Stimulated activated CD8-positive, alpha-beta memory T cell treated with anti-CD3 and anti-CD28 coated beads, Interleukin-7, amount 100 ng/mL, for 4 hours (primary cell): ENCODE measurements around the gene NODAL.
"Not testable (repeated sequence)": the region's sequence is repeated elsewhere in the genome, so short reads cannot be mapped to it uniquely, and the experiment has no call there.

Experiments used
- DNase-seq, 2 donors: peaks; one replicate each; pipeline ENCODE4 v3.0.0-alpha.2; 2020; ENCODE audit warnings: low read depth in 2 of 2

The NODAL gene

GRCh38 chr10:70441161-70441894 is at the start of gene NODAL:
TSS of gene NODAL (minus strand) at chr10:70441681. CDS start at chr10:70441667, 14 bp downstream.
- no peak for DNase-seq

DNA sequence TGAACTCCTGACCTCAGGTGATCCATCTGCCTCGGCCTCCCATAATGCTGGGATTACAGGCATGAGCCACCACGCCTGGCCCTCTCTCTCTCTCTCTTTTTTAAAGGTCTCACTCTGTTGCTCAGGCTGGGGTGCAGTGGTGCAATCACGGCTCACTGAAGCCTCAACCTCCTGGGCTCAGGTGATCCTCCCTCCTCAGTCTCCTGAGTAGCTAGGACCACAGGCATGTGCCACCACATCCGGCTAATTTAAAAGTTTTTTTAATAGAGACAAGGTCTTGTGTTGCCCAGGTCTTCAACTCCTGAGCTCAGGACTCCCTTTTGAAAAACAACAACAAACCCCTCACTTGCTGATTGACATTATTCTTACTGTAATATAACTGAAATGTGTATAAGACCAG is 48.7 kb upstream of the NODAL start:
- DNase-seq: no peak

DNA sequence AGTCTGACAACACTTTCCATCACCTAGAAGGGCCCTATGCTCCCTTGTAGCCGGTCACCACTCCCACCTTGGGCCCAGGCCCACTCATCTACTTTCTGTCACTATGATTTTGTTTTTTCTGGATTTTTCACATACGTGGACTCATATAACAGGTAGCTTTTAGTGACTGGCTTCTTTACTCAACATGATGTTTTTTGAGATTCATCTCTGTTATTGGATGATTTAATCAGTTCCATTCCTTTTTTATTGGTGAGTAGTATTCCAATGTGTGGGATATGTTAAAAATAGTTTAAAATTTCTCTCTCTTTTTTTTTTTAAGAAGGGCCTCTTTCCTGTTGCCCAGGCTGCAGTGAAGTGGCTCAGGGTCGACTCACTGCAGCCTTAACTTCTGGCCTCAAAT is 46.3 kb upstream of the NODAL start:
- DNase-seq: no peak

- DNase-seq: not testable (repeated sequence)
Measured at GRCh38 chr10:70483872-70484271, 42.4 kb upstream of the NODAL start.

DNA sequence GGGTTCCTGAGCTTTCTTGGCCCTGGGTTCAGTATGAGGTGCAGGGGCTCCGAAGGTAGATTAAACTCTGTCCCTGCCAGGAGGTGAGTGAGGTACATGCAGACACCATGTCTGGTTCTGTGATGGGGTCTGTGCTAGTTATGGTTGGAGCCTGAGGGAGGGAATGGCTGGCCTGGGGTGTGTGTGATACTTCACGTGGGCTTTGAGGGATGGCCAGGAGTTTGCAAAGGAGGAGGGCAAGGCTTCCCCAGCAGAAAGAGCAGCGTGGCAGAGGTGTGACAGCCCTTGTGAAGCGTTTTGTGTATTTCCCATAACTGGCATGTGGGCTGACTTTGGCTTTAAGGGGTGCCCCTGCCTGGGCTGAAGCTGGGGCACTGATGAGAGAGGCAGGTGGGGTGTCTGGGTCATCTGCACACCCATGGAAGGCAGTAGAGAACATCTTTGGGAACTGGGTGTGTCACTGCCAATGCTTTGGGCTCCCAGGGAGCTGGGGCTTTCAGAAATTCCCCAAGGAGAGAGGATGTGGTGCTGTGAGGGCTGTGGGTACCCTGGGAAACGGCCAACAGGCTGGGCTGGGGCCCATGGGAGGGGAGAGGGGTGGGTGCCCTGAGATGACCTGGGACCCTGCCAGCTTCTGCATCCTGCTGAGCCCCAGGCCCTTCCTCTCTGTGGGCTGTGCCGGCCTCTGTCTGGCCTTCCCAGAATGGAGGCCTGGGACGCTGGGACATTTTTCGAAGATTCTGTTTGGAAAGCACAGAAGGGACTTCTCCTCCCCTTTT is 41.7 kb upstream of the NODAL start:
- no peak for DNase-seq

DNA sequence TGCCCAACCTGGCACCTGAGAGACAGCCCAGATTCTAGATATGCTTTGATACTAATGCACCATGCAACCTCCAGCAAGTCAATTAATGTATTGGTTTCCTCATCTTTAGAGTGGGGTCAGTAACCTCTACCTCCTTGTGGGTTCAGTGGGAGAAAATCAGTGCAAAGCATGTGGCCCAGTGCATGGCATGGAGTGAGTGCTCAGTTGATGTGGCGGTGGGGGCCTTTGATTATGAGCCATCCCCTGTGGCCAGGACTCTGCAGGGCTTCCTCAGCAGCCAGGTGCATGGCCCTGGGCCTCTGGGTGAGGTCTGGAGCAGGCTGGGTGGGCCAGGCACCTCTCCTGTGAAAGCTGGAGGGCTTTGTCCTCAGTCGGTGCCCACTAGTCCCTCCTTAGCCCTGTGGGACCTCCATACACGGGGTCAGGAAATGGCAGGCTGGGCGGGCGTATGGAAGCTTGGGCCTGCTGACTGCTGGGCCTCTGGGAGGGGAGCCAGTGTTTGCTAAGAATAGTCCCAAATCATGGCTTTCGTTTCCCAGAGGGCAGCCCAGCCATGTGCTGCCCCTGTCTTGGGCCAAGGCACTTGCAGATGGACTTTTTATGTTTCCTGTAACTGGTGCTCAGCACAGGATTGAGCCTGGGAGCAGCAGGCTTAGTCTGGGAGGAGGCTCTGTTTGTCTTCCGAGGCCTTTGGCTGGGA is 40.5 kb upstream of the NODAL start:
- DNase-seq: no peak

- DNase-seq: no peak
Measured at GRCh38 chr10:70481105-70481504, 39.6 kb upstream of the NODAL start.

- DNase-seq: no peak
Measured at GRCh38 chr10:70480239-70480861, 38.9 kb upstream of the NODAL start.

DNA sequence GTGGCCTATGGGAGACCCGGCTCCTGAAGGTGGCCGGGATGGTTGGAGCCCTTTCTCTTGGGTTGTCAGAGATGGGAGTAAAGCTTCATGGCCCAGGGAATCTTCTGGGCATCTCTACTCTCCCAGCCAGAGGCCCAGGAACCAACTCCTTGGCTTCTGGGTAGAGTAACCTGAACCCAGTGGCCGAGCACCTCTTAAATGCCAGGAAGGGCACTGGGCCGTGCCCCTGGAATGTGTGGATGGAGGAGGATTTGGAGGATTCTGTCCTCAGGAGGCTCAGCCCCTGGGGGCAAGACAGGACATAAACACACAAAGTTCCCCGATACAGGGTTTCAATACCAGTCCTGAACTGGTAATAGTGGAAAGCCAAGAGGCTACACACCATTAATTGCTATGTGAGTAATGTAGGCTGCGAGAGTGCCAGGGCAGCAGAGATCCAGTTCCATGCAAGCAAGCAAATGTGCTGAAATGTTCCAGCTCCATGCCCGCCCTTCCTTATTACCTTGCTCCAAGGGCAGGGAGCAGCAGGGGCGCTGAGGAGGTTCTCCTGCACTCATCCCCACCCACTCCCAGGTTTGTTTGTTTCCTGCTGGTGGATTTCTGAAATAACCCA is 38.3 kb upstream of the NODAL start:
- DNase-seq: no peak

DNA sequence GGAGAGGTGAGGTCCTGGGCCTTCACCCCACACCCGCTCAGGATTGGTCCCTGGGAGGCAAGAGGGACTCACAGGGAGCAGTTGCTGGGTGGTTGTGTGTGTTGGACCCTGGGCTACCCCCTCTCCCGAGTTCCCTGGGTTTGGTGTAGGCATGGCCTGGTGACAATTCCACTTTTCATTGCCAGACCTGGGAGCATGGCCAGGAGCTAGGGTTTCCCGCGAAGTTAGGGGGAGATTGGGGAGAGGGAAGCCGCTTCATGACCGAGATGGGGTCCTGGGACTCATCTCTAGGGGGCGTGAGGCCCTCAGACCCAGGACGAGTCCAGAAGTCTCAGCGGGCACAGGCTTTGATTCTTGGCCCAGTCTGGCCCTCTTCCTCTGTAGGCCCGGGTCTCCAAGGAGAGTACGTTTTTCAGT is 37.7 kb upstream of the NODAL start:
- no peak for DNase-seq

DNA sequence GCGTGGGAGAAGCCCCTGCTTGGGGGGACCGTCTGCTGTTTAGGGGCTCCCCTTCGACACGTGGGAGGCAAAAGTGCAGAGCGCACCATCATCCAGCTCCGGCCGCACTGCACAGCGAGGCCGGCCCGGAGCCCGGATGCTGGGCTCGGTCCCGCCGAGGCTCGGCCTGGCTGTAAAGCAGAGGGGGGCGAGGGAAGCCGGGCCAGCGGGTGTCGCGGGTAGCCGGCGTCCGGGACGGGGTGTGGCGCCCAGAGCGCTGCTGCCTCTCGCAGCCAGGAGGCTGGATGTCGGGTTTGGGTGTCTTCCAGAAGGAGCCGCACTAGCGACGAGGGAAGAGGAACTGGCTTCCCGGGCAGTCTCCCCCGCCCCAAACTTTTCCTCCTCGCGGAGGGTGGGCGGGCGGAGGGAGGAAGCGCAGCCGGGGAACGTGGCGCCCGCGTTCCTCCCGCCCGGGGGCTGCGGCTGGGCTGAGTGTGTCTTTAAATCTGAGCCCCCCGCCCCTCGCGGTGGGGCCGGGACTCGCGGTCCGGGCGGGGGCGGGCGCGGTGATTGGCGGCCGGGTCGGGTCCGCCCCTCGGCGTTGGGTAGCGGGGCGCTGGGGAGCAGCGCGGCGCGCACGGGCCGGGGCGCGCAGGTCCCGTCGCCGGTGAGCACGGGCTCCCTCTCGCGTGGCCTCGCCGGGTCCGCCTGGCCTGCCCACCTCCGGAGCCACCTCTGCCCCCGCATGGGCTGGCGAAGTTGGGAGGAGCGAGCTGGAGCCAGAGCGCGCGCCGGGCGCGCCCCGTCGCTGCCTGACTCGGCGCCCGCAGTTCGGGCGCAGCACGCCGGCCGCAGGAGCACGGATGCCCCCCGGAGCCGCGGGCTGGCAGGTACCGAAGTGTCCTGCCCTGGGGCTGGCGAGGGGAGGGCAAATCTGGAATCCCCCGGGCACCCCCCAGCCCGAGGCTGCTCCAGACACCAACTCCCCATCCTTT is 37.0 kb upstream of the NODAL start, which contains the start of gene PALD1:
PALD1 (plus strand) TSS at position 577 of the 974 bp plus-strand sequence. CDS start 47,185 bp downstream, outside the sequence.
- DNase-seq: peak; percentile 26 to 56

DNA sequence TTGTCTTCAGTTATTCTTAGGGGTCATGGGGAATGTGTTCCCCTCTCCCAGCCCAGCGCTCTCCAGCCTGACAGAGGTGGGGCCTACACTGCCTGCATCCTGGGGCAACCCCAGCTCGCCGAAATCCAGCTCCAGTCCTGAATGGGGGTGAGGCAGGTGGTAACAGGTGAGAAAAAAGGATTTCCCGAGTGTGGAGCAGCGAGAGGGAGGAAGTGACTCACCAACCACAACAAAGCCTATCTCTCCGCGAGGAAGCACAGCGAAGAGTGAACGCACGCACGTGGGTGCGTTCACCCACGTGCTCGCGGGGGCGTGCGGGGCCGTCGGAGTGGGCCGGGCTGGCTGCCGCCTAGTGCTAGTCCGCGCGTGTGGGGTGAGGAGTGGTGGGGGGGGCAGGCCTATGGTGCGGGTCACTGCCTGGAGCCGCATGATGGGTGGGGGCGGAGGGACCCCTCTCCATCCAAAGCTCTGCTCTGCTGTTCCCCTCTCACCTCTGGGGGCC is 36.2 kb upstream of the NODAL start:
- DNase-seq: peak; percentile 81 to 82

GRCh38 chr10:70476249-70477035 is 35.0 kb upstream of the NODAL start:
- no peak for DNase-seq

GRCh38 chr10:70475661-70476060 is 34.2 kb upstream of the NODAL start:
- no peak for DNase-seq

GRCh38 chr10:70474780-70475179 is 33.3 kb upstream of the NODAL start:
- DNase-seq: no peak

GRCh38 chr10:70472799-70473454 is 31.4 kb upstream of the NODAL start:
- DNase-seq: no peak

- no peak for DNase-seq
Measured at GRCh38 chr10:70466951-70467350, 25.5 kb upstream of the NODAL start.

- DNase-seq: no peak
Measured at GRCh38 chr10:70465832-70466231, 24.4 kb upstream of the NODAL start.

DNA sequence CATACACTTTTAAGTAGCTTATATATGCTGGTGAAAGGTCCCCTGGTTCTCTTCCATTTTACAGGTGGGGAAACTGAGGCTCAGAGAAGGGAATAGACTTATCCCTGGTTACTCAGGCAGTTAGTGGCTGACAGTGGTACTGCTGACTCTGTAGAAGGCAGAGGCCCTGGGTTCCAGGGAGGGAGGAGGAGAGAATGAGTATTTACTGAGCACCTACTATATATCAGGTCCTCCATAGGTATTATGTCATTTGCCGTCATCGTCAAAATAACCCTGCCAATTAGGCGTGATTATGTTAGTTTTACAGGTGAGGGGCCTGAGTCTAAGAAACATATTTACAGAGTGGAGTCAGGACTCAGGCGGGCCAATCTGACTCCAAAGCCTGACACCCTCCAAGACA is 23.8 kb upstream of the NODAL start:
- no peak for DNase-seq
